ENCODE results near the gene CBLN2. TPM values are rescaled to one million over a fixed set of nuclear protein-coding genes. Genes with fewer than 3 reads are reported as not detected.

The CBLN2 gene
- total RNA-seq, 1 experiment from 2014 or later, result not detected

- no peak for TF ChIP-seq EGR1 (IDR thresholded peaks at IDR 0.05; ENCODE audit: low read depth)
- TF ChIP-seq POLR2AphosphoS5 (IDR thresholded peaks at IDR 0.05; ENCODE audit: low read depth, low read length), result no peak
- TF ChIP-seq FOSL1 (IDR thresholded peaks at IDR 0.05; ENCODE audit: low read depth), result no peak
- TF ChIP-seq POLR2A (IDR thresholded peaks at IDR 0.05; ENCODE audit: borderline replicate concordance, extremely low read depth, insufficient read depth, insufficient read length), result no peak
- TF ChIP-seq ZFX (IDR thresholded peaks at IDR 0.05), result no peak
- no peak for TF ChIP-seq CEBPB (IDR thresholded peaks at IDR 0.05; ENCODE audit: low read depth)
- TF ChIP-seq ZNF274 (IDR thresholded peaks at IDR 0.05; ENCODE audit: low read depth, low read length), result no peak
- no peak for TF ChIP-seq ATF3 (IDR thresholded peaks at IDR 0.05)
- no peak for TF ChIP-seq MAX (IDR thresholded peaks at IDR 0.05)
- TF ChIP-seq SIN3A (IDR thresholded peaks at IDR 0.05; ENCODE audit: low read depth), result no peak
- no peak for TF ChIP-seq EZH2 (IDR thresholded peaks at IDR 0.05)
- no peak for TF ChIP-seq JUND (IDR thresholded peaks at IDR 0.05)
- no peak for TF ChIP-seq TCF7L2 (IDR thresholded peaks at IDR 0.05; ENCODE audit: borderline replicate concordance, extremely low read depth, insufficient read depth, insufficient read length)
- no peak for TF ChIP-seq CBX3 (IDR thresholded peaks at IDR 0.05; ENCODE audit: low read depth)
- TF ChIP-seq CTCF (IDR thresholded peaks at IDR 0.05 in 2 of 3, conservative IDR thresholded peaks at IDR 0.05 in 1 of 3; ENCODE audit: borderline replicate concordance in 1 of 3, insufficient read depth in 1 of 3, low read depth in 2 of 3, low read length in 2 of 3), result no peak
- TF ChIP-seq SP1 (IDR thresholded peaks at IDR 0.05; ENCODE audit: low read depth), result no peak
- no peak for TF ChIP-seq RAD21 (IDR thresholded peaks at IDR 0.05; ENCODE audit: low read depth)
- TF ChIP-seq ZBTB33 (IDR thresholded peaks at IDR 0.05; ENCODE audit: extremely low read depth, insufficient replicate concordance, low read length), result no peak
- TF ChIP-seq EZH2phosphoT487 (IDR thresholded peaks at IDR 0.05; ENCODE audit: borderline replicate concordance), result no peak
- Histone ChIP-seq H3K9me3 (ENCODE audit: control insufficient read depth in 1 of 2, insufficient read depth in 1 of 2, low read depth in 1 of 2, low read length in 2 of 2) (peaks cover 9 to 17% of the 10 kb centered on the region in 2 experiments; a peak in 2 of 4 replicates), H3K27ac (ENCODE audit: low read depth, low read length) (no peak overlapping the region), H3K27me3 (ENCODE audit: insufficient read depth, low read length) (no peaks in the 10 kb centered on the region), H3K36me3 (ENCODE audit: control insufficient read depth in 1 of 2, insufficient read depth in 2 of 2, low read length in 2 of 2) (no peaks in the 10 kb centered on the region), H4K20me1 (ENCODE audit: insufficient read depth) (no peaks in the 10 kb centered on the region), H3K9me2 (ENCODE audit: insufficient read depth) (no peaks in the 10 kb centered on the region), H3K4me2 (ENCODE audit: low read length) (no peak overlapping the region), H3K9ac (ENCODE audit: low read length) (no peak overlapping the region), H3K4me1 (ENCODE audit: control insufficient read depth in 1 of 2, insufficient read depth in 2 of 2, low read length in 2 of 2) (no peaks in the 10 kb centered on the region), H3K79me2 (ENCODE audit: insufficient read depth, low read length) (no peaks in the 10 kb centered on the region), H3K4me3 (replicated peaks in 1 of 2; ENCODE audit: low read depth in 1 of 2, low read length in 2 of 2) (no peak overlapping the region), H2AFZ (ENCODE audit: low read depth, low read length, poor library complexity, severe bottlenecking) (no peak overlapping the region)
- POLR2A ChIA-PET, result no interaction called here
- RAD21 ChIA-PET (ENCODE audit: low non-redundant PET in 1 of 2, low total read pairs in 2 of 2, uncharacterized antibody in 2 of 2, unreplicated experiment in 2 of 2), result no interaction called here
- BruUV-seq (replicated peaks), result no TSS peak
- DNase-seq (ENCODE audit: low read depth, low spot score) (no peak), ATAC-seq (no peak)
- intact Hi-C loops (cut with micrococcal nuclease), result no loop called here
- CTCF ChIA-PET, result no interaction called here
These were observed 40.6 kb upstream of the CBLN2 start for GRCh38 chr18:72584787-72585186.
